HUES6 (cell line): Measurements from ENCODE around the gene KSR2.

Experiments
- H3K27ac ChIP-seq: 2 replicates; pipeline ENCODE4 v1.7.0; 2013; ENCODE audit warnings: low read depth, mild to moderate bottlenecking, low read length, inconsistent platforms
- H3K27me3 ChIP-seq: 2 replicates; pipeline ENCODE4 v1.6.1; 2013; ENCODE audit warnings: low read length; ENCODE audit not compliant: control insufficient read depth, insufficient read depth
- H3K36me3 ChIP-seq: 2 replicates; pipeline ENCODE4 v1.6.1; 2013; ENCODE audit warnings: low read length; ENCODE audit not compliant: control insufficient read depth, insufficient read depth
- H3K4me1 ChIP-seq: 2 replicates; pipeline ENCODE4 v1.6.1; 2013; ENCODE audit warnings: low read length; ENCODE audit not compliant: control insufficient read depth, insufficient read depth
- H3K4me3 ChIP-seq: 2 replicates; pipeline ENCODE4 v1.5.1; 2013; ENCODE audit warnings: low read depth, low read length
- H3K9ac ChIP-seq: one replicate; pipeline ENCODE4 v1.6.1; 2013; ENCODE audit warnings: mild to moderate bottlenecking, low read length
- H3K9me3 ChIP-seq: 2 replicates; pipeline ENCODE4 v1.6.1; 2013; ENCODE audit warnings: low read depth, low read length; ENCODE audit not compliant: control insufficient read depth, insufficient read depth

The KSR2 gene

DNA sequence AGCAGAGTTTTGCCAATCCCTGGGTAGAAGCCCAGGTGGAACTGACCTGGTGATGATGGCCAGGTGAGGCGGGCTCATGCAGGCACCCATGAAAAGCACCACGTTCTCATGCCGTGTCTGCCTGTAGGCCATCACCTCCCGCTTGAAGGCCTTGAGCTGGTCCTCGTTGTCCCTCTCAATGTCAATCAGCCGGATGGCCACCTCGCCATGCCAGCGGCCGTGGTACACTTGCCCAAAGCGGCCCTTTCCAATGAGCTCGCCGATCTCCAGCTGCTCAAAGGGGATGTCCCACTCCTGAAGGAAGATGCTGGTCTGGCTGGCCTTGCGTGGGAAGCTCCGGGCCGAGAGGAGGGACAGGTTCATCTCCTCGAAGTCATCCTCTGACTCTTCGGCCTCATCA, 444.0 kb downstream of the KSR2 start:
- Histone ChIP-seq H3K9ac (no peak overlapping the region), H3K4me1 (no peaks in the 10 kb centered on the region), H3K36me3 (no peaks in the 10 kb centered on the region), H3K27me3 (no peaks in the 10 kb centered on the region), H3K4me3 (no peak overlapping the region), H3K9me3 (no peaks in the 10 kb centered on the region), H3K27ac (no peak overlapping the region)

GRCh38 chr12:117523971-117524370, 444.8 kb downstream of the KSR2 start:
- Histone ChIP-seq H3K4me3 (no peak overlapping the region), H3K27me3 (no peaks in the 10 kb centered on the region), H3K36me3 (no peaks in the 10 kb centered on the region), H3K27ac (no peak overlapping the region), H3K9me3 (no peaks in the 10 kb centered on the region), H3K9ac (no peak overlapping the region), H3K4me1 (no peaks in the 10 kb centered on the region)

- Histone ChIP-seq H3K27ac (no peak overlapping the region), H3K27me3 (no peaks in the 10 kb centered on the region), H3K4me1 (no peaks in the 10 kb centered on the region)
These were observed 446.2 kb downstream of the KSR2 start for GRCh38 chr12:117522559-117522958.

DNA sequence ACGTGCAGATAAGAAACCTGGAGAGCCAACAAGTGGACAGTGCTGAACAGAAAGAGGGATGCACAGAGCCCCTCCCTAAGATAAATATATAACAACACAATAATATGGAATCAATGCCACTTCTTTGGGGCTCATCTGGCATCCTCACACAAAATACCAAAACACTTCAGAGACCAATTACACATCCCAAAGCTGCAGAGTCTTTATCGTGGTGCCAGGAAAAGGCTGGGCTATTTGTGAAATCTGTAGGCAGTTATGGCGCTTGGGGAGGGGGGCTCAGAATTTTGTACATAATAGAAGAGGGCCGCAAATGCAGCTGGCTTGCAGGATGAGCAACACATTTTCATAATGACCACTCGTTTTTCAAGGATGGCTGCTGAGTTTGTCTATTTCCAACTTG, 446.9 kb downstream of the KSR2 start:
- Histone ChIP-seq H3K4me3 (no peak overlapping the region), H3K9me3 (no peaks in the 10 kb centered on the region), H3K27ac (no peak overlapping the region), H3K4me1 (no peaks in the 10 kb centered on the region), H3K9ac (no peak overlapping the region), H3K36me3 (no peaks in the 10 kb centered on the region), H3K27me3 (no peaks in the 10 kb centered on the region)

More at GRCh38 chr12:117522559-117522958, 446.2 kb downstream of the KSR2 start:
- no peaks in the 10 kb centered on the region for H3K36me3 ChIP-seq
- H3K9ac ChIP-seq, result no peak overlapping the region
- no peak overlapping the region for H3K4me3 ChIP-seq
- H3K9me3 ChIP-seq, result no peaks in the 10 kb centered on the region

DNA sequence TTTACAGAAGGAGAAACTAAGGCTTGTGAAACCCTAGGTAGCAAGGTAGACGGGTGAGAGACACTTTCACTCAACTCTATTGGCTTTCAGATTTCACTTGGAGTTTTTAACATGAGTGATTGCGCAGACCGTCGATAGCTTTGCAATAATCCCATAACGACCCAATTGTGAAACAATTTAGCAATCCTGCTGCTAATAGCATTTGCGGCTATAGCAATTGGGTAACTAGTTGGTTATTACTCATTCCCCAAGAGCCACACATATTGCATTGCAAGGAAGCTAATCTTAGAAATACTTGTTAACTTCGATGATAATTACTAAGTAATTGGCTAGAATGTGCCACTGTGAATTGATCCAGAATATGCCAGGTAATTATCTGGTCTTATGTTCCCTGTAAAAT, 447.4 kb downstream of the KSR2 start:
- Histone ChIP-seq H3K36me3 (no peaks in the 10 kb centered on the region), H3K4me1 (no peaks in the 10 kb centered on the region), H3K9ac (no peak overlapping the region), H3K9me3 (no peaks in the 10 kb centered on the region), H3K27me3 (no peaks in the 10 kb centered on the region), H3K27ac (no peak overlapping the region), H3K4me3 (no peak overlapping the region)

GRCh38 chr12:117518594-117519270, 450.1 kb downstream of the KSR2 start:
- no peaks in the 10 kb centered on the region for H3K9me3 ChIP-seq
- H3K27ac ChIP-seq, result no peak overlapping the region
- no peak overlapping the region for H3K4me3 ChIP-seq

GRCh38 chr12:117517219-117517739, 451.5 kb downstream of the KSR2 start:
- no peaks in the 10 kb centered on the region for H3K9me3 ChIP-seq
- H3K4me1 ChIP-seq, result peaks cover 15% of the 10 kb centered on the region
- no peaks in the 10 kb centered on the region for H3K27me3 ChIP-seq
- no peak overlapping the region for H3K27ac ChIP-seq
- no peak overlapping the region for H3K9ac ChIP-seq
- no peaks in the 10 kb centered on the region for H3K36me3 ChIP-seq
- H3K4me3 ChIP-seq, result no peak overlapping the region

More at GRCh38 chr12:117518594-117519270, 450.1 kb downstream of the KSR2 start:
- peaks cover 10% of the 10 kb centered on the region for H3K4me1 ChIP-seq
- H3K9ac ChIP-seq, result no peak overlapping the region
- H3K27me3 ChIP-seq, result no peaks in the 10 kb centered on the region
- H3K36me3 ChIP-seq, result no peaks in the 10 kb centered on the region

- H3K4me1 ChIP-seq, result peaks cover 21% of the 10 kb centered on the region
- no peak overlapping the region for H3K4me3 ChIP-seq
- H3K27ac ChIP-seq, result no peak overlapping the region
- H3K9ac ChIP-seq, result no peak overlapping the region
- no peaks in the 10 kb centered on the region for H3K27me3 ChIP-seq
- H3K9me3 ChIP-seq, result no peaks in the 10 kb centered on the region
- H3K36me3 ChIP-seq, result no peaks in the 10 kb centered on the region
These were observed 452.8 kb downstream of the KSR2 start for GRCh38 chr12:117516034-117516433.

DNA sequence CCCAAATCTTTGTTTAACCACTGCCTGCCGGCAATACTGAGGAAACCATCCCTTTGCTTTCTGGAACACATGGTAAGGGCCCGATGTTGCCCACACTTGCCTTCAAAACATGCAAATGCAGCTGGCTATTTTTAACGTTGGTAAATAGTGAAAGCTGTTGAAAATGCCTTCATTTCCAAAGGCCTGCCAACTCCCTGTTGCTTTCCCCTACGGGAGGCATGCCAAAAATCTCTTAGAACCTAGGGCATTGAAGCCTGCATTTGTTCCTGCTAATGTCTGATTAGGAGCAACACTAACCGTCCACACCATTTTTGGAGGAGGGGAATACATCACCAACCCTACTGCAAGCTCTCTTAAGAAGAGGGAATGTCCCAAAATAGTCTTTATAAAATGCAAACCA, 454.8 kb downstream of the KSR2 start:
- Histone ChIP-seq H3K36me3 (no peaks in the 10 kb centered on the region), H3K4me3 (no peak overlapping the region), H3K27me3 (0 out of 2 replicates have a peak, but pooled peaks cover 4% of the 10 kb centered on the region), H3K4me1 (peaks cover 21% of the 10 kb centered on the region), H3K9me3 (no peaks in the 10 kb centered on the region), H3K9ac (no peak overlapping the region), H3K27ac (no peak overlapping the region)

DNA sequence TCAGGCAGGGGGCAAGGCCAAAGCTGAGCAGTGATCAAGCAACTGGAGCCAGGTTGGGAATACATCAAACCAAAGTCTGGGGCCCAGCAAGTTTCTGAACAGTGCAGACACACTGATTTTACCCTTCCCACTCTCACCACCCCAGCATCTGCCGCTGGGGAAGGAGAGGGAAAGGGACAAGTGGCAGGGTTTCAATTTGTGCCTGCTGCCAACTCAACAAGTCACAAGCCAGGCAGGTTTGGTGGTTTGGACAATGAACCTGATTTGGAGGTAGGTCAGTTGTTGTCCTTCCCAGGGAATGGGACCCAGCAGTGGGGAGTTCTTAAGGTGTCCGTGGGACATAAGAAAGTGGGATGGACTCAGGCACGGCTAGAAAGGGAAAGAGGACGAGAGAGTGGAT, 455.4 kb downstream of the KSR2 start:
- Histone ChIP-seq H3K36me3 (no peaks in the 10 kb centered on the region), H3K4me3 (no peak overlapping the region), H3K27ac (no peak overlapping the region), H3K4me1 (peaks cover 21% of the 10 kb centered on the region), H3K9me3 (no peaks in the 10 kb centered on the region), H3K27me3 (0 out of 2 replicates have a peak, but pooled peaks cover 6% of the 10 kb centered on the region), H3K9ac (no peak overlapping the region)

DNA sequence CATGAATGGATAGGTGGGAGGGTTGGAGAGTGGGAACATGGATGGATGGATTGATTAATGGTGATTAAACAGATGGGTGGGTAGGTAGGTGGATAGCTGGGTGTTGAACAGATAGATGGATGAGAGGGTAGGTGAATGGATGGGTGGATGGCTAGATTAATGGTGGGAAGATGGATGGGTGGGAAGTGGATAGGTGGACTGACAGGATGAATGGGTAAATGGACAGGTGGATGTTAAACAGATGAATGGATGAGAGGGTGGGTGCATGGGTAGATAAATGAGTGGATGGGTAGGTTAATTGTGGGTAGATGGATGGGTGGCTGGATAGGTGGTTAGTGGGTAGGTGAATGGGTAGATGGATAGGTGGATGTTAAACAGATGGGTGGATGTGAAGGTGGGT, 460.3 kb downstream of the KSR2 start:
- no peak overlapping the region for H3K4me3 ChIP-seq

More for the DNA sequence above, 460.3 kb downstream of the KSR2 start:
- Histone ChIP-seq H3K27me3 (0 out of 2 replicates have a peak, but pooled peaks cover 6% of the 10 kb centered on the region), H3K4me1 (peaks cover 9% of the 10 kb centered on the region; the same call in 1 of the 2 replicates), H3K9me3 (no peaks in the 10 kb centered on the region), H3K9ac (no peak overlapping the region), H3K27ac (no peak overlapping the region), H3K36me3 (no peaks in the 10 kb centered on the region)
